Measurements from ENCODE around the gene COL2A1.

DNA sequence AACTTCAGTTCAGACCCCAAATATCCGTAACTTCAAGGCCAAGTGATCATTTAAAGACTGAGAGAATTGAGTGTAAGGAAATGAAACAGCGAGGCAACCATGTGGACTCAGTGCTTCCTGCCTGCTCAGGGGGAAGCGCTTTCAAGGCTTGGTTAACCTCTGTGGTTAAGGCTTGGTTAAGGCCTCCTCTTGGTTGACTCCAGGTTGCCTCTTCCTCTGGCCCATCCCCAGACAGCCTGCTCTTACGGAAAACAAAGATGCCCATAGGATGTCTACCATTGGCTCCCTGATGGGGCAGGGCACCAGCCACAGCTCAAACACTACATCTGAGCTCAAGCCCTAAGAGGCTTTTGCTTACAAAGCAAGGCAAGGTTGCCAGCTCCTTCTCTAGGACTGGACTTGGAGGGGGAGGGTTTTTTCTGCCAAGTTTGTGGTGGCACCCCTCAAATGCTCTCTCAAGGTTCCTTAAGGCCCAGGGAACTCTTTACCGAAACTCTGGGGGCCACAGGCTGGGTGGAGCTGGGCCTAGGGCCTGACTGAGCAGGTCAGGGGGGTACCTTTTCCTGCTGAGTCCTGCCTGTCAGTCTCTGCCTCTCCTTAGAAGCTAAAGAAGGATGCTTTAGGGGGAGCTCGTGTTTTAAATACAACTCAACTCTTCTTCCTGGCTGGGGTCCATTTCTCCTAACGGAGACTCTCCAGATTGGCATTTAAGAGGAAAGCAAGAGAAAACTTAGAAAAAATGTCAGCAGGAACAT lies 13.7 kb downstream of the COL2A1 start:
- no peak for TF ChIP-seq CTBP1 (IDR thresholded peaks at IDR 0.05; ENCODE audit: borderline replicate concordance)
- TF ChIP-seq TARDBP (IDR thresholded peaks at IDR 0.05) = no peak
- no peak for TF ChIP-seq BHLHE40 (IDR thresholded peaks at IDR 0.05; ENCODE audit: borderline replicate concordance)
- no peak for TF ChIP-seq LEF1 (IDR thresholded peaks at IDR 0.05; ENCODE audit: borderline replicate concordance)
- TF ChIP-seq HDGF (IDR thresholded peaks at IDR 0.05; ENCODE audit: borderline replicate concordance) = no peak
- TF ChIP-seq ARNT (IDR thresholded peaks at IDR 0.05) = no peak
- TF ChIP-seq, protein P1, sequence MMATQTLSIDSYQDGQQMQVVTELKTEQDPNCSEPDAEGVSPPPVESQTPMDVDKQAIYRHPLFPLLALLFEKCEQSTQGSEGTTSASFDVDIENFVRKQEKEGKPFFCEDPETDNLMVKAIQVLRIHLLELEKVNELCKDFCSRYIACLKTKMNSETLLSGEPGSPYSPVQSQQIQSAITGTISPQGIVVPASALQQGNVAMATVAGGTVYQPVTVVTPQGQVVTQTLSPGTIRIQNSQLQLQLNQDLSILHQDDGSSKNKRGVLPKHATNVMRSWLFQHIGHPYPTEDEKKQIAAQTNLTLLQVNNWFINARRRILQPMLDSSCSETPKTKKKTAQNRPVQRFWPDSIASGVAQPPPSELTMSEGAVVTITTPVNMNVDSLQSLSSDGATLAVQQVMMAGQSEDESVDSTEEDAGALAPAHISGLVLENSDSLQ (IDR thresholded peaks at IDR 0.05) = no peak
- TF ChIP-seq SUZ12 (IDR thresholded peaks at IDR 0.05) = no peak
- no peak for TF ChIP-seq FOXK2 (IDR thresholded peaks at IDR 0.05)
- no peak for TF ChIP-seq FOXA1 (IDR thresholded peaks at IDR 0.05)
- no peak for TF ChIP-seq SP1 (IDR thresholded peaks at IDR 0.05)
- TF ChIP-seq L3MBTL2 (conservative IDR thresholded peaks at IDR 0.05) = no peak
